HG02884 (cell line): ENCODE results near the gene HYCC1.
"Not testable (repeated sequence)": the region's sequence is repeated elsewhere in the genome, so short reads cannot be mapped to it uniquely, and the experiment has no call there.

Source experiments
- ATAC-seq: cut with Tn5 transposase; IDR thresholded peaks from one replicate; pipeline ENCODE4 v1.9.1; 2021; ENCODE audit warnings: mild to moderate bottlenecking, moderate library complexity; ENCODE audit not compliant: unreplicated experiment

The HYCC1 gene

GRCh38 chr7:22989643-22990587 is 24.0 kb downstream of the HYCC1 start:
- no peak for ATAC-seq

GRCh38 chr7:22985436-22985835 is 28.5 kb downstream of the HYCC1 start:
- ATAC-seq = no peak

- ATAC-seq = no peak
Measured at GRCh38 chr7:22983257-22983855, 30.6 kb downstream of the HYCC1 start.

- no peak for ATAC-seq
Measured at GRCh38 chr7:22980422-22980821, 33.5 kb downstream of the HYCC1 start.

GRCh38 chr7:22979861-22980260 is 34.1 kb downstream of the HYCC1 start:
- ATAC-seq = no peak

- ATAC-seq = no peak
Measured at GRCh38 chr7:22979251-22979650, 34.7 kb downstream of the HYCC1 start.

GRCh38 chr7:22974636-22975035 is 39.3 kb downstream of the HYCC1 start:
- ATAC-seq = not testable (repeated sequence)

GRCh38 chr7:22972207-22972606 is 41.7 kb downstream of the HYCC1 start:
- ATAC-seq = no peak

GRCh38 chr7:22969010-22969431 is 44.9 kb downstream of the HYCC1 start:
- ATAC-seq = no peak
